GM21381 (cell line): ENCODE data around the gene CHMP4B.

Source experiments
- ATAC-seq: cut with Tn5 transposase; IDR thresholded peaks from one replicate; pipeline ENCODE4 v1.9.1; 2021; ENCODE audit warnings: mild to moderate bottlenecking, moderate library complexity; ENCODE audit not compliant: unreplicated experiment

The CHMP4B gene

GRCh38 chr20:33837096-33837830 lies 26.1 kb downstream of the CHMP4B start:
- ATAC-seq = no peak

- no peak for ATAC-seq
Measured at GRCh38 chr20:33838035-33838864, 27.1 kb downstream of the CHMP4B start.

- no peak for ATAC-seq
Measured at GRCh38 chr20:33839591-33839990, 28.4 kb downstream of the CHMP4B start.

- no peak for ATAC-seq
Measured at GRCh38 chr20:33840160-33840559, 29.0 kb downstream of the CHMP4B start.

- ATAC-seq = no peak
Measured at GRCh38 chr20:33840759-33841435, 29.7 kb downstream of the CHMP4B start.

GRCh38 chr20:33841436-33841799 lies 30.3 kb downstream of the CHMP4B start:
- ATAC-seq = no peak

GRCh38 chr20:33842346-33842745 lies 31.2 kb downstream of the CHMP4B start:
- ATAC-seq = no peak

- ATAC-seq = no peak
Measured at GRCh38 chr20:33843050-33843449, 31.9 kb downstream of the CHMP4B start.

- ATAC-seq = no peak
Measured at GRCh38 chr20:33843854-33844253, 32.7 kb downstream of the CHMP4B start.

GRCh38 chr20:33846291-33846935 lies 35.3 kb downstream of the CHMP4B start:
- no peak for ATAC-seq

GRCh38 chr20:33847006-33847405 lies 35.9 kb downstream of the CHMP4B start:
- no peak for ATAC-seq

GRCh38 chr20:33848391-33848790 lies 37.2 kb downstream of the CHMP4B start:
- ATAC-seq = no peak

GRCh38 chr20:33850159-33850558 lies 39.0 kb downstream of the CHMP4B start:
- no peak for ATAC-seq

- ATAC-seq = no peak
Measured at GRCh38 chr20:33851842-33852466, 40.8 kb downstream of the CHMP4B start.

- no peak for ATAC-seq
Measured at GRCh38 chr20:33852626-33853506, 41.7 kb downstream of the CHMP4B start.

GRCh38 chr20:33853507-33853813 lies 42.3 kb downstream of the CHMP4B start:
- no peak for ATAC-seq

GRCh38 chr20:33857722-33858563 lies 46.8 kb downstream of the CHMP4B start:
- no peak for ATAC-seq

GRCh38 chr20:33858666-33859065 lies 47.5 kb downstream of the CHMP4B start:
- no peak for ATAC-seq

- ATAC-seq = no peak
Measured at GRCh38 chr20:33859157-33859695, 48.1 kb downstream of the CHMP4B start.
